HG02870 (cell line): ENCODE results near the gene B9D2.
"Not testable (repeated sequence)": the region's sequence is repeated elsewhere in the genome, so short reads cannot be mapped to it uniquely, and the experiment has no call there.

ENCODE experiments used
- ATAC-seq: cut with Tn5 transposase; IDR thresholded peaks from one replicate; pipeline ENCODE4 v1.9.1; 2021; ENCODE audit warnings: mild to moderate bottlenecking, moderate library complexity; ENCODE audit not compliant: unreplicated experiment

The B9D2 gene, protein sequence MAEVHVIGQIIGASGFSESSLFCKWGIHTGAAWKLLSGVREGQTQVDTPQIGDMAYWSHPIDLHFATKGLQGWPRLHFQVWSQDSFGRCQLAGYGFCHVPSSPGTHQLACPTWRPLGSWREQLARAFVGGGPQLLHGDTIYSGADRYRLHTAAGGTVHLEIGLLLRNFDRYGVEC

DNA sequence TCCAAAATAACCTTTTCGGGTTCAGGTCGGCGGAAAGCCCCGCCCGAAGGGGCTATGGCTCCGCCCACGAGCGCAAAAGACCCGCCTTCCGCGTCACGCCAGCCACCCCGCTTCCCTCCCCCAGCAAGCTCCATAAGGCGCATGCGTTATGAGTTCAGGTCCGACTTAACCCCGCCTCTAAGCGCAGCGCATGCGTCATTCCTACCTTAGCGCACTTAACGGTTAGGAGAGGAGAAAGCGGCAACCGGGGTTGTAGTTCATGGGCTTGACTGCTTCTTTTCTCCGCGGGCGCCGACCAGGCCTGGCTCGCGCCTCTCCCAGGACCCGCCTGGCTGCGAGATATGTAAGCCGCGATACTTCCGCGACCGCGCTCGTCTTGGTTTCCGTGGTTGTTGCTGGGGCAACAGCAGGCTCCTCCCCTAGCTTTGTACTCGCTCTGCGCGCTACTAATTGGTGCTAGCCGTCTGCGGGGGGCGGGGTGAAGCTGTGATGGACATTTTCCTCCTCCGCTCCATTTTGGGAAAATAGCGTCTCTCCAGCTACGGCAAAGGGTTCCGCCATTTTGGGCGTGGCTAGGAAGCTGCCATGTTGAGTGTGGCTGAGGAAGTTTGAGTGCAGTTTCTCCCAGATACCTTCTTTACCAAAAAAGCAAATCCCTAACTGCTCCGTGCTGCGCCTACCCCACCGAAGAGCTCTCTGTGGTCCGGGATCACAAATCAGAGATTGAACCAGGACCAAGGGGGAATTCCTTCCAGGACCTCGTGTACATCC lies at the start of gene B9D2:
Gene B9D2, minus strand, starts transcription at position 397 of the 771 bp plus-strand sequence. CDS start 630 bp downstream, outside the sequence.
- ATAC-seq = peak; percentile 83

DNA sequence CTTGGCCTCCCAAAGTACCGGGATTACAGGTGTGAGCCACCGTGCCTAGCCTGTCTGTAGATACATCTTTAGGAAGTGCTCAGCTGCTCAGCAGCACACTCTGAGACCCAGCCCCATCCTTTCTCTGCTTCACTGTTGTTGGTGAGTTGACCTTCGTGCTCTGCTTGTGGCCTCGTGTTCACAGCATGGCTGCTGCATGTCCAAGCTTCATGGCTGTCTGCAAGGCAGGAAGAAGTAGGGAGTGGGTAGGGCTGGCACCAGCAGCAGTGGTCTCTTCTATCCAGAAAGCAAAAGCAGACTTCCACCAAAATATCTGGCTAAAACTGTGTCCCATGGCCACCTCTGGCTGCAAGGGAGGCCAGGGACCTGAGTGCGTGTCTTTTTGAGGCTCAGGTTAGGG lies 49.0 kb upstream of the B9D2 start:
- ATAC-seq = no peak

DNA sequence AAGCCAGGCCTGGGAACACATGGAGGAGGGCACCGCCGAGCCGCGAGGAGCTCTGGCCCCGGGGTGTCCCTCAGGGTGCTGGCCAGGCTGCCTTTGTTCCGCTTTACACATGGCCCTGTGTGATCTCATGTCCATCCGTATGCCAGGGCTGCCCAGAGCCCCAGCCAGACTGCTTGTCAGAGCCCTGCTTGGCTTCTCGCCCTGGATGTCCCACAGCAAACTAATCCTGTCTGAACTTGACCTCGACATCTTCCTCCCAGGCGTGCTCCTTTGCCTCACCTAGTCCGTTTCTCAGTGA lies 48.0 kb upstream of the B9D2 start:
- ATAC-seq = no peak

DNA sequence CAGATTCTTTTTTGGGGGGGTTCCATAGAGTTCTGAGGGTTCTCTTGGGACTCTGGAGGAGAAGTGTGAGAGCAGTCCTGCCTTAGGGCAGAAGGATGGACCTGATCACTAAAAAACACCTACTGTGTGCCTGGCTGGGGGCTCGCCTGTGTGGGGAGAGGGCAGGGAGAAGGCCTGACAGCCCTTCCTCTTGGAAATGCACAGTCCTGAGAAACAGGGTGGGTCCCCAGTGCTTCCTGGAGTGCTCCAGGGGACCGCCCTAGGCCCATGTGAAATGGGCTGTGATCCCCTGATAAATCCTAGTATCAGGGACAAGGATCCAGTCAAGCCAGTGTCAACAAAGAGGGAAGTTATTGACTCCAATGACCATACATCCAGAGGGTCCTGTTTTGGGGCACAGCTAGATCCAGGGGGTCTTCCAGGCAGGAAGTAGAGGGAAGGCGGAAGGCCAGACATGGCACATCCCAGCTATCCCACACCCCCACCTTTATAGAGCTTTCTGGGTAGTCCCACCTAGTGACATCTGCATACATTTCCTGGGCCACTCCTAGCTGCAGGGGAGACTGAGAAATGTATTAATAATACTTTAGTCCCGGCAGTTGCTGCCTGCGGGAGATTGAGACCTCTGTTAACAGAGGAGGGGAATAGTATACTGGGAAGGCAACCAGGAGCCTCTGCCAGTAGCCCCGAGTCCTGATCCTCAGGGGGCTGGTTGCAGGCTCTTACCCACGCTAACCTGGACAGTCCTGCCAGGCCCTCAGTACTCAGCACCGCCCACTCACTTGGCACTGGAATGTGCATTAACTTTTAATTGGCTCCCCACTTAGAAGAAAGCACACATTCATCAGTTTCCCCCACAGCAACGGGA lies 47.4 kb upstream of the B9D2 start:
- ATAC-seq = no peak

DNA sequence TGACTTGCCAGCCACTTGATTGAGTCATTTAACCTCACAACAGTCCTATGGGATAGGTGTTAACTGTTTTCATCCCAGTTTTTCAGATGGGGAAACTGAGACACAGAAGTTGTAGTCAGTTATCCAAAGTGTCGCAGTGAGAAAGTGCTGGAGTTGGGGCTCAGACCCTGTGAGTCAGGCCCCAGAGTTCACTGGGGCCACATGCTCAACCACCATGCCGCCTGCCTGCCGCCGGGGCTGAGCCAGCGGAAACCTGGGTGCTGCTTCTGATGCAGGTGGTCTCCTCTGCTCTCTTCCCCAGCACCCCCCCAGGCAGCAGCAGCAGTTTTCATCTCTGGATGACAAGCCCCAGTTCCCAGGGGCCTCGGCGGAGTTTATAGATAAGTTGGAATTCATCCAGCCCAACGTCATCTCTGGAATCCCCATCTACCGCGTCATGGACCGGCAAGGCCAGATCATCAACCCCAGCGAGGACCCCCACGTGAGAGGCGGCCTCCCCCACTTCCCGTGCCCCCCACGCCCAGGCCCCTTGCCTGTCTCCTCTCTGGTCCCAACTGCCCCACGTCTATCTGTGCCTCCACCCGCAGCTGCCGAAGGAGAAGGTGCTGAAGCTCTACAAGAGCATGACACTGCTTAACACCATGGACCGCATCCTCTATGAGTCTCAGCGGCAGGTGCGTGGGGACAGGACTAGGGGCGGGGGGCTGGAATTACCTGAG lies 46.5 kb upstream of the B9D2 start:
- no peak for ATAC-seq

DNA sequence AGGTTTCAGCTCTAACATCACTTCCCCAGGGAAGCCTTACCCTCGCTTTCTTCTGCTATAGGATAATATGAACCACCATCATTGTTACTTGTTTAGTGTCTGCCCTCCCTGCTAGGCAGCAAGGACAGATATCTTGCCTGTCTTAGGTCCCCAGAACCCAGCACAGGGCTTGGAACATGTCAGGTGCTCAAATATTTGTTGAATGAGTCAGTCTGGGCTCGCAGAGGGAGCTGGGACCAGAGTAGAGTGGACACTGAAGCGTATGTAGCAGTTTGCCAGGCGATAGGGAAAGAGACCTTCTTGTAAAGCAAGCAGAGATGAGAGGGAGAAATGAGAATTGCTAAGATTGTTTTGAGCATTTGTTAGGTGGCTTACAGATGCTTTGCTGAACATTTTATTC lies 45.3 kb upstream of the B9D2 start:
- ATAC-seq = no peak

DNA sequence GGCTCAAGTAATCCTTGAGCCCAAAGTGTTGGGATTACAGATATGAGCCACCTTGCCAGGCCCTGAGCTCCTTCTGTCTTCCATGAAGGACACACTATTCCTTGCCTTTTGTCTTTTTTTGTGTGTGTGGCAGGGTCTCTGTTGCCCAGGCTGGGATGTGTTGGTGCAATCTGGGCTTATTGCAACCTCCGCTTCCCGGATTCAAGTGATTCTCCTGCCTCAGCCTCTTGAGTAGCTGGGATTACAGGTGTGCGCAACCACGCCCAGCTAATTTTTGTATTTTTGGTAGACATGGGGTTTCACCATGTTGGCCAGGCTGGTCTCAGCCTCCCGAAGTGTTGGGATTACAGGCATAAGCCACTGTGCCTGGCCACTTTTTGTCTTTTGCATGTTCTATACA lies 44.9 kb upstream of the B9D2 start:
- ATAC-seq = not testable (repeated sequence)

DNA sequence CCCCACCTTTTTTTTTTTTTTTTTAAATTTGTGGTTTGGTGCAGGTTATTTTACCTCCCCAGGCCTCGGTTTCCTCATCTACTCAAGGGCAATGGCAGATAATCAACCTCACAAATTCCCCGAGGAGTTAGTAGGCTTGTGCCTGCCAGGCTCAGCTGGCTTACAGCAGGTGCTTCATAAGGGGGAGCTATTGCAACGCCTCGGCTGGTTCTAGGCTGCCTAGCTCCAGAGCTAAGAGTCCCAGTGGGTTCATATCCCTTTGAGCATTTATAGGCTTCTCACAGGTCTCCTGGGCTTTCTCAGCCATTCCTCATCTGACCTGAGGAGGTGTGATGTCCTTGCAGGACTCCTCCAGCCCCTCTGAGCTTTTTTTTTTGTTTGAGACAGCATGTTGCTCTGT lies 44.3 kb upstream of the B9D2 start:
- ATAC-seq = no peak

DNA sequence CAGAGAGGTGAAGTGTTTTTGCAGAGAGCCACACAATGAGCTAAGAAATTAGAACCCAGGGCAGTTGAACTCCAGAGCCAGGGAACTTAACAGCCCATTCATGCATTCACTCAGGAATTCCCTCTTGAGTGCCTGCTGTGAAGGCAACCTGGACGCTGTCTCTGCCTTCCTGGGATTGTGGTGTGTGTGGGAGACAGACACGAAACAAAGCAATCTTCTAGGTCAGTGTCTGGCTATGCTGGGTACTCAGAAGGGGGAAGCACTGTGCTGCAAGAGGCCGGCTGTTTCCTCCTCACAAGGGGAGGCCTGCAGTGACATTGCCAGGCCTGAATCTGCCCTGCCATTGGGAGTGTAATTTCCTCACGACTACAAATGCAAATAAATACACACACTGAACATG lies 43.3 kb upstream of the B9D2 start:
- no peak for ATAC-seq

DNA sequence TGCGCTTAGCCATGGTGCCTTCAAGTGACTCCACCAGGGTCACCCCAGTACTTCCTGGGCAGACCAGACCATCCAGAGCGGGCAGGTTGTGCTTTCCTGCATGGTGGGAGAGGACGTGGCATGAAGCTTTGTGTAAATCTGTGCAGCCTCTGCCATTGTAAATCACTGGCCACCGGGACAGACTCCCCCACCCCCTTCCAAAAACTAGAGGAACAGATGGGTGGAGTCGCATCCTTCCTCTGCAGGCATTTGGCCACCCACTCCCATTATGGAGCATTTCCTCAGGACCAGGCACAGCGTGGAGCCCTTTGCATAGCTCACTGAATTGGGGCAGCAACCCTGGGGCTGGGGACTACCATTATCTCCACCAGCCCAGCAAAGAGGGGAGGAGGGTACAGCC lies 41.8 kb upstream of the B9D2 start:
- ATAC-seq = no peak

DNA sequence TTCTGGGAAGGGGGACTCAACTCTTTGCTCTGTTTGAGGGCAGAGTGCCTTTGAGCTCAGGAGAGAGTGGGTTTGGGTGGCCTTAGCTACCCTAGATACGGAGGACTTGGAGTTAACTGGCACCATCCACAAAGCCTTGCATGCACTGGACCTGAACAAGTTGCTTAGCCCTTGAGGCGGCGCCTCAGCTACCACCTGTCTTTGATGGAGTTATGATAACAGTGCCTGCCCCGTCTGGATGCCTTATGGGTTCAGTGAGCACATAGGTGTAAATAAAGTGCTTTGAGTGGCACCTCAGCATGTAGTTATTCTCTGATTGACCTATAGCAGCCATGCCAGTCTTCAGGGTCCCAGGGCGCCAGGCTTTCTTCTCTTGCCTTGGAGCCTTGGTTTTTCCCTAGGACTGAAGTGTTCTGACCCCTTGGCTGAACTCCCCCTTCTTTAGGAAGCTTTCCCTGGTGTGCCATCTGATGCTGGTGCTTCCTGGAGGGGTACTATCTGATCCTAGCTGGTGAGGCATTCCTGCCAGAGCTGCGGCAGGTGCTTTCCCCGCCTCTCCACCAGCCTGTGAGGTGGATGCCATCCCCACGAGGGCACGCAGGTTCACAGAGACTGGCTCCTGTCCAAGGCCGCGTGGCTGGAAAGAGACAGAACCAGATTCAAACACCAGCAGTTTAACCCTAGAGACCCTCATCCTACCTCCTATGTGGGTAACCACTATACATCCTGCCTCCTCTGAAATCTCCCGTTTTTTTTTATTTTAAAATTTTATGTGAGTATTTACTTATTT lies 39.4 kb upstream of the B9D2 start:
- no peak for ATAC-seq

DNA sequence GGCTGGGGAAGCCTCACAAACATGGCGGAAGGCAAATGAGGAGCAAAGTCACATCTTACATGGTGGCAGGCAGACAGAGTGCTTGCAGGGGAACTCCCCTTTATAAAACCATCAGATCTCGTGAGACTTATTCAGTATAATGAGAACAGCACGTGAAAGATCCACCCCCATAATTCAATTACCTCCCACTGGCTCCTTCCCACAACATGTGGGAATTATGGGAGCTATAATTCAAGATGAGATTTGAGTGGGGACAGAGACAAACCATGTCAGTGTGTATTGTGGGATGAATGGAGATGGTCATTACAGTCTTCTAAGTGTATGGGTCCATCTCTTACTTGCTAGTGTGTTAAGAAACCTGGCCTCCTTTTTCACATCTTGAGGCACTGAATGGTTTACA lies 38.1 kb upstream of the B9D2 start:
- ATAC-seq = no peak

DNA sequence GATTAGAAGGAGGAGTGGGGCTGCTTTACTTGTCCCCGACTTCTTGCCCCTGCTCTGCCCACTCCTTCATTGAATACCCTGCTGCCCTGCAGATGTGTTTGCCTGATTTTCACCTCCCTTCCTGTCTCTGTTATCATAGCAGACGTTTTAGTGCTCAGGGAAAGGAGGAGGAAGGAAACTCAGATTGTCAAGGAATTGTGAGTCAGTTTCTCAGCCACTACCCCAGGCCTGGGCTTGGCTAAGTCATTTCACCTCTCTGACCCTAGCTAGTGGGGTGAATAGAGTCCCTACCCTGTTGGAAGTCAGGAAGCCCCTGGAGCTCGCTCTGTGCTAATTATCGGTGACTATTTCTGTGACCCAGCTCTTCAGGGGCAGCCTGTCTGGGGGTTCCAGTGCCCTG lies 37.5 kb upstream of the B9D2 start:
- no peak for ATAC-seq

DNA sequence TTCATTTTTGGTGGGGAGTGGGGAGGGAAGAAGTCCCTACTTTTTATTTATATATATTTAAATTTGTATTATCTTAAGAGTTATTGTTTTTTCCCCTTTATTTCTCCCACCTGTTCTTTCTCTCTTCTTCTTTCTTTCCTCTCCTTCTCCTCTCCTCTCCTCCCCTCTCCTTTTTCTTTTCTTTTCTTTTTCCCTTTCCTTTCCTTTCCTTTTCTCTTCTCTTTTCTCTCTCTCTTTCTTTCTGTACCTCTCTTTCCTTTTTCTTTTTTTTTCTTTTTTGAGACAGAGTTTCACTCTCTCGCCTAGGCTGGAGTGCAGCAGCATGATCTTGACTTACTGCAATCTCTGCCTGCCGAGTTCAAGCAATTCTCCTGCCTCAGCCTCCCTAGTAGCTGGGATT lies 35.6 kb upstream of the B9D2 start:
- ATAC-seq = no peak

DNA sequence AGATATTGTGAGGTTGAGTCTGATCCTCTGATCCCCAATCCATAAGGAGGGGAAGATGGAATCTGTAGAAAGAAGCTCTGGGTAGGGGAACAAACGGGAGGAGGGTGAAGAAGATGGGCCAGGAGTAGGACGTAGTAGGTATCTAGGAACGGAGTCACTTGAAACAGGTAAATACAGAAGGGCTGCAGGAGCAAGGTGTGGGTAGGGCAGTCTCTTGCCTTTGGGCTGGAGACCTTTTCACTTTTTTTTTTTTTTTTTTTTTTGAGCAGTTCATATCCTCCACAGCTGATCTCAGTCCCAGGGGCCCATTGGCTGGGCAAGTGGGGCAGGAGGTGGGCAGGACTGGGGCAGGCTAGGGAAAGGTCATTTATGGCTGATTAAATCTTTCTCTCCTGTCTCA lies 35.1 kb upstream of the B9D2 start:
- no peak for ATAC-seq

DNA sequence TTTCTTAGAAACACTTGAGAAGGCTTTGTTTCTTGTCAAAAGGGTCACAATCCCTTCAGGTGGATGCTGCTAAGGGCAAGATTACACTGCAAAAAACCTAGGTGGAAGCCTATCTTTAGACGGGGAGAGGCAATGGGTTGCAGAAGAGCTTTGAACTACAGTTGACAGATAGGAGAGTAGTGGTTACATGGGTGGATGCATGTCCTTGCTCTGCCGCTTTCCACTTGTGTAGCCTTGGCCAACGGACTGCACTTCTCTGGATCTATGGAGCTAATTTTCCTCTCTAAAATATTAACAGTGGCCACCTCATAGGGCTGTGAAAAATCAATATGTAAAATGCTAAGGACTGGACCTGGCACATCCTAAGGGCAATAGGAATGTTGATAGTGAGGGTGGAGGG lies 34.6 kb upstream of the B9D2 start:
- ATAC-seq = no peak

DNA sequence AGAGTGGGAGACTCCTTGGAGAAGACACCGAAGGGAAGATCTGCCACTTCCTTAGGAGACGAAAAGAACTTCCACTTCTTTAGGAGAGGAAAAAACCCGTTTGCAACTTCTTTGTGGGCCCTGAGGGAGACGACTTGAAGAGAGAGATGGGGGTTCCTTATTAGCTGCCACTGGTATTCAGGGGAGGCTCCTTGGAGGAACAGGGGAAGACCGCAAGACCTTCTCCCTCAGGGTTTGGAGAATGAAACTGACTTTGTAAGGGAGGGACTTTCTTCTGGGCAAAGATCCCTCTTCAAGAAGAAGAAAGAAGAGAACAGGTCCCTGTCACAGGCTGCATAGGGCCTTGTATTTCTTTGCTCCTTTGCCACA lies 34.1 kb upstream of the B9D2 start:
- no peak for ATAC-seq

DNA sequence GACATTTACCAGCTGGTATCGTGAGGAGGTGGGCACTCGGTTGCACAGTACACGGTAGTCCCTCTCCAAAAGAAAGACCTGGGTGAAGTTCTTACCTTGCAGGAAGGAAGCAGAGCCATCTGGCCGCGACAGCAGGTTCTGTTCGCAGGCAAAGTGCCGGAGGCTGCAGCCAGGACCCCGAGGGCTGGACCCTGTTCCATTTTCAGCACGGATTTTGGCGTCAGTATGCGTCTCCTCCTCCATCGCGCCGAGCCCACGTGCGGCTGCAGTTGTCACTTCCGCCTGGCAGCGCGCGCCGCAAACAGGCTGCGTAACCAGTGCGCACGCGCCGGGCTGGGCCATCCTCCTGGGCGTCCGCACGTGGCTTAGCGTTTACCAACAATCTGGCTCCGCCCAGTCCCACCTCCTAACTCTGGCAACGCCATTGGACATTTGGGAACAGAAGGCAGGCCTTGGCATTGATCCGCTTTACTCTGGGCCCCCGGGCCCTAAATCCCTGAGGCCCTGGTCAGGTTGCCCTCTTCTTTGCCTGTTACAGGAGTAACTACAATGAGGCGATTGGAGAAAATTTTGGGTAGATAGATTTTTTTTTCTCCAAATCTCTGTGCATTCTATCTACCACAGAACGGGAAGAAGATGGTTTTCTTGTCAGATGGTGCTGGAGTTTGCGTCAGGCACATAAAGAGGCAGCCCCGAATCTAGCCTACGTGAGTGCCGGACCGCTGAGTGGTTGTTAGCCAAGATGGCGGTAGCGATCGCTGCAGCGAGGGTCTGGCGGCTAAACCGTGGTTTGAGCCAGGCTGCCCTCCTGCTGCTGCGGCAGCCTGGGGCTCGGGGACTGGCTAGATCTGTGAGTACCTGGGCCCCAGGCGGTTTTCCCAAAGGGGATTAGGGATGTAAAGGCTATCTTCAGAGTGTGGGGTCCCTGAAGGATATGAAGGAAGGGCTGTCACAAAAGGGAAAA lies 33.4 kb upstream of the B9D2 start, which contains the start of the genes BCKDHA and EXOSC5:
Gene BCKDHA, plus strand, starts transcription at position 733 of the 964 bp plus-strand sequence. Its CDS starts 10 bp downstream, at position 743.
Gene EXOSC5, minus strand, starts transcription at position 274 of the 964 bp plus-strand sequence. Its CDS starts 31 bp downstream, at position 243.
- ATAC-seq = peak; percentile 93

DNA sequence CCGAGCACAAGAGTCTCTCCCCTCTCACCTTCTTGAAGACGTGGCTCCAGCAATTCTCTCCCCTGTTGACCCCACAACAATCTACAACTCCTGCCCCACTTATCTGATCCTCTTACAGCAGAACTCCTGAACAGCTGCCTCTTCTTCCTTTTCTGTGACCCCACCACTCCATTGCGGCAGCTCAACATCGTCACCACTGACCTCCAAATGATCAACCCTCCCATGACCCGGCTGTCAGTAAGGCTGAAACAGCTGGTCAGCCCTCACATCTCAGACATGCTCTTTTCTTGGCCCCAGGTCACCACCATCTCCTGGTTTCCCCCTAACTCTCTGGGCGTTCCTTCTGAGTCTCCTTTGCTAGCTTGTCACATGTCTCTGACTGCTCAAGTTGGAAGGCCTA lies 31.4 kb upstream of the B9D2 start:
- ATAC-seq = no peak
